GM12878 (cell line): ENCODE measurements around the gene MEIOSIN. TPM values are rescaled to one million over a fixed set of nuclear protein-coding genes. Genes with fewer than 3 reads are reported as not detected.

Source experiments
- ATAC-seq: fragments of 200-7000 bp; cut with Tn5 transposase; 3 replicates; pipeline ENCODE4 v1.9.1; 2020; ENCODE audit warnings: mild to moderate bottlenecking, moderate library complexity
- BruUV-seq: library from RNA; stranded (reverse); fragments of 400-500 nt; replicated peaks from 2 replicates; lab custom pipeline; 2021; lab: Mats Ljungman, UMichigan
- CTCF ChIA-PET: fragments of 300-600 bp; sonication (Branson Sonifier 250); formaldehyde crosslinking; extraction: SDS; loops from one replicate; lab custom pipeline; 2021; ENCODE audit warnings: inconsistent platforms; lab: Yijun Ruan, JAX
- POLR2A ChIA-PET: fragments of 350-600 bp; formaldehyde crosslinking; extraction: SDS; loops from one replicate; lab custom pipeline; 2021; ENCODE audit warnings: inconsistent platforms; lab: Charles Lee
- RAD21 ChIA-PET: fragments of 300-600 bp; sonication (Branson Sonifier 250); formaldehyde crosslinking; loops from one replicate; lab custom pipeline; 2023; ENCODE audit warnings: antibody characterized with exemption; ENCODE audit not compliant: unreplicated experiment; lab: Charles Lee
- SMC1A ChIA-PET: fragments of 300-600 bp; sonication (Branson Sonifier 250); formaldehyde crosslinking; loops from one replicate; lab custom pipeline; 2023; ENCODE audit not compliant: unreplicated experiment, uncharacterized antibody; lab: Charles Lee
- DNase-seq: peaks from one replicate; pipeline ENCODE4 v3.0.0-alpha.2; 2011; ENCODE audit warnings: low read depth, low spot score
- FAIRE-seq: peaks from 3 replicates; lab custom pipeline; 2011; peaks lifted over from hg19 to GRCh38; lab: Jason Lieb, UNC
- H2AFZ ChIP-seq: 2 replicates; pipeline ENCODE4 v1.6.0; 2011; ENCODE audit warnings: low read depth, low read length, control low read depth; ENCODE audit not compliant: control insufficient read depth
- H3K27ac ChIP-seq: 2 replicates; pipeline ENCODE4 v1.5.1; 2011; ENCODE audit warnings: control low read depth; ENCODE audit not compliant: control insufficient read depth, insufficient read depth
- H3K27me3 ChIP-seq, 2 experiments: replicated peaks in 1 of 2; 2 replicates each; pipeline versions ENCODE4 v1.6.0 to v1.6.1; 2011; ENCODE audit warnings: low read length in 1 of 2; ENCODE audit not compliant: control insufficient read depth in 2 of 2, insufficient read depth in 2 of 2
- H3K36me3 ChIP-seq, 2 experiments: 2 replicates each; pipeline ENCODE4 v1.5.1; 2011; ENCODE audit warnings: low read length in 1 of 2; ENCODE audit not compliant: control insufficient read depth in 2 of 2, insufficient read depth in 2 of 2
- H3K4me1 ChIP-seq: 2 replicates; pipeline ENCODE4 v1.6.1; 2011; ENCODE audit warnings: mild to moderate bottlenecking, low read length, moderate library complexity, mixed read lengths; ENCODE audit not compliant: control insufficient read depth, insufficient read depth
- H3K4me2 ChIP-seq: 2 replicates; pipeline ENCODE4 v1.6.0; 2011; ENCODE audit warnings: control low read depth; ENCODE audit not compliant: control insufficient read depth, insufficient read depth
- H3K4me3 ChIP-seq: fragments of 200-600 bp; sonication (generic); 2 replicates; pipeline ENCODE4 v1.5.1; 2016
- H3K79me2 ChIP-seq: 2 replicates; pipeline ENCODE4 v1.6.0; 2011; ENCODE audit warnings: low read length; ENCODE audit not compliant: control insufficient read depth, insufficient read depth
- H3K9ac ChIP-seq: 2 replicates; pipeline ENCODE4 v1.8.0; 2011; ENCODE audit warnings: low read length, control low read depth, mixed read lengths; ENCODE audit not compliant: control insufficient read depth, insufficient read depth
- H3K9me3 ChIP-seq: replicated peaks from 3 replicates; pipeline ENCODE4 v1.5.1; 2011; ENCODE audit warnings: mild to moderate bottlenecking, low read length; ENCODE audit not compliant: control insufficient read depth, insufficient read depth
- H4K20me1 ChIP-seq: 2 replicates; pipeline ENCODE4 v1.6.0; 2011; ENCODE audit not compliant: control insufficient read depth, insufficient read depth
- CREB1 ChIP-seq: IDR thresholded peaks from 2 replicates; pipeline ENCODE4 v1.6.1; 2012; ENCODE audit warnings: low read depth, mild to moderate bottlenecking, inconsistent platforms
- E2F4 ChIP-seq: IDR thresholded peaks from 2 replicates; pipeline ENCODE4 v1.6.1; 2012; ENCODE audit warnings: low read depth, low read length, improper control_type of control experiment
- FOS ChIP-seq: IDR thresholded peaks from 3 replicates; pipeline ENCODE4 v1.6.1; 2011; ENCODE audit warnings: borderline replicate concordance; ENCODE audit not compliant: insufficient read length; ENCODE audit errors: extremely low read depth
- GABPA ChIP-seq: IDR thresholded peaks from 2 replicates; pipeline ENCODE4 v1.6.1; 2014; ENCODE audit warnings: antibody characterized with exemption, low read depth, mild to moderate bottlenecking, inconsistent platforms
- MYB ChIP-seq: fragments of 150-350 bp; IDR thresholded peaks from 2 replicates; pipeline ENCODE4 v1.6.1; 2014; ENCODE audit warnings: mild to moderate bottlenecking, low read depth, low read length, borderline replicate concordance
- PAX5 ChIP-seq: IDR thresholded peaks from 2 replicates; pipeline ENCODE4 v1.6.1; 2011; ENCODE audit warnings: low read depth, low read length, borderline replicate concordance
- SPI1 ChIP-seq: IDR thresholded peaks from 2 replicates; pipeline ENCODE4 v1.6.1; 2011; ENCODE audit warnings: low read depth, mild to moderate bottlenecking, low read length, moderate library complexity, borderline replicate concordance; ENCODE audit not compliant: insufficient read depth
- TCF12 ChIP-seq: IDR thresholded peaks from 2 replicates; pipeline ENCODE4 v1.6.1; 2011; ENCODE audit warnings: low read depth, mild to moderate bottlenecking, low read length
- USF2 ChIP-seq: IDR thresholded peaks from 2 replicates; pipeline ENCODE4 v1.6.1; 2011; ENCODE audit warnings: low read depth, low read length, improper control_type of control experiment, borderline replicate concordance
- ZBTB11 ChIP-seq: fragments of 450-650 bp; formaldehyde crosslinking; IDR thresholded peaks from 2 replicates; pipeline ENCODE4 v1.5.0; 2022; ENCODE audit warnings: mild to moderate bottlenecking, missing genetic modification characterization
- WGBS: methylation state at CpG from one replicate; pipeline ENCODE4 v1.1.6; 2016; ENCODE audit warnings: low lambda C conversion rate; ENCODE audit not compliant: insufficient replicate concordance, insufficient coverage; ENCODE audit errors: missing lambda C conversion rate; 5-methylcytosine and 5-hydroxymethylcytosine counted together
- in situ Hi-C: fragments of 300-500 bp; cut with MboI; formaldehyde crosslinking; loops from 9 replicates; pipeline ENCODE4 v1.14.3; 2018; ENCODE audit warnings: mixed read lengths
- intact Hi-C: fragments of 100-400 bp; cut with micrococcal nuclease; formaldehyde crosslinking; loops from one replicate; pipeline ENCODE4 v1.14.2; 2022; ENCODE audit not compliant: unreplicated experiment
- polyA plus RNA-seq, 11 experiments: library from polyadenylated mRNA; depleted of rRNA in 4 of 11; unstranded in 6 of 11; stranded (reverse) in 5 of 11; fragments of >200 nt; fragmentation: Nextera tagmentation in 4 of 11; fragmentation: Illumina TruSeq in 1 of 11; extraction: Ambion mirVana in 4 of 11; extraction: Trizol in 1 of 11; gene quantifications; 1 replicate in 1 of 11; 2 replicates in 10 of 11; pipeline versions ENCODE4 v1.2.1 to v1.2.3, GENCODE V29; 2011 to 2016; ENCODE audit warnings: inconsistent platforms in 2 of 11, missing spikeins in 2 of 11, low read depth in 1 of 11
- total RNA-seq, 4 experiments: library from RNA; depleted of rRNA in 3 of 4; stranded (reverse); fragments of >200 nt in 3 of 4; fragmentation: Illumina TruSeq in 1 of 4; extraction: Trizol in 1 of 4; gene quantifications; 2 replicates each; pipeline versions ENCODE4 v1.2.1 to v1.2.3, GENCODE V29; 2013 to 2021
- TF ChIP-seq, protein P1 (sequence below): IDR thresholded peaks from 2 replicates; pipeline ENCODE4 v1.6.1; 2011; ENCODE audit warnings: borderline replicate concordance, low read depth, mild to moderate bottlenecking, moderate library complexity, low read length; ENCODE audit not compliant: insufficient read depth, poor library complexity, severe bottlenecking

The MEIOSIN gene
- total and polyA plus RNA-seq, 10 of the 15 experiments (the other 5 are each of a cell fraction or from before 2014, with no cell fraction given), result 0.05 to 0.66 (median 0.14) TPM; not detected in 4

DNA sequence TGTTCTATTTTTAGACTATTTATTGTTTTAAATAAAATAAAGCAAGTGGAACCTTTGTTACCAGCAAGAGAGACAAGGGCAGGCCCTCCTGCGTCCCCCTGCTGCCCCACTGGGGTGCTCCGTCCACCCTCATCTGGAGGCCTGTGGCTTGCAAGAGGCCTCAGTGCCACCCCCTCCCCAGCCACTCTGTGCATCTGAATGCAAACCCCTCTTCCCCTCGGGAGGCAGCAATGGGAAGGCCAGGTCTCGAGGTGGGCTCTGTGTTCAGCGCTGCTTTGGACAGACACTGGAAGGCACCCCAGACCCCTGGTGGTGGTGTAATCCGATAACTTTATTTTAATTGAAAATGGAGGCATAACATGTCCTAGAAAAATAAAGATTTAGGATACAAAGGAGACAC is 31.2 kb downstream of the MEIOSIN start (continued):
- TF ChIP-seq CREB1, result no peak
- TF ChIP-seq E2F4, result no peak
- TF ChIP-seq PAX5, result no peak

DNA sequence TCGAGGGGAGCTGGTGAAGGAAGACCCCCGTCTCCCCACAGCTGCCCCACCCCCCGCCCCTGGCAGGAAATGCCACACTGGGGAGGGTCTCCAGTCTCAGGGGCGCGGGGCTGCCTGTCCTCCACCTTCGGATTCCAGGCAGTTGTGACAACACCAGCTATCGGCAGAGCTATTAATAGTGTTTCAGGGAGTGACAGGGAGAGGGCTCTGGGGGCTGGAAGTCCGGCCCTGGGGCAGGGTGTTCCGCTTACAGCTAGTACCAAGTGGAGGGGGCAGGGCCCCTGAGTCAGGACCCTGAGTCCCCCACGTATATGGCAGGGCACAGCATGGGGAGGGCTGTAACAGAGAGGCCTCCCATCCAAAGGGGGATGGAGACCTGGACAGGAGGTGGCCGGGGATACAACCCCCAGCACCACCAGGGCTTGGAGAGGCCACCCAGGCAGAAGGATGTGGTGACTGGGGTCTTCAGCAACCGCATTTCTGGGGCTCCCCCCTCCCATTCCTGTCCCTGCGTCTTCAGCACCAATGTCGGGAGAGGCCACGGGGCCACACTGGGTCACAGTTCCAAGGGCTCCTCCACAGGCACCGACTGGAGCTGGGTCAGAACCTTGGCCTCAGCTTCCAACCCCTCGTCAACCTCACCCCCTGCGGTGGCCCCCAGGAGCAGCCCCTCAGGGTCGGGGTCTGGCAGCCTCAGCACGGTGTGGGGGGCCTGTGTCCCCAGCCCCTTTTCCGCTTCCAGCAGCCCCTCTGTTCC is 31.9 kb downstream of the MEIOSIN start:
- Histone ChIP-seq H3K9me3 (no peaks in the 10 kb centered on the region), H3K27me3 (no peaks in the 10 kb centered on the region), H4K20me1 (no peaks in the 10 kb centered on the region), H3K9ac (no peak overlapping the region), H3K4me1 (peaks cover 4% of the 10 kb centered on the region), H3K27ac (no peak overlapping the region), H3K4me3 (no peak overlapping the region), H3K4me2 (no peak overlapping the region), H3K79me2 (no peaks in the 10 kb centered on the region; the same call in 1 of the 2 replicates), H2AFZ (no peak overlapping the region), H3K36me3 (no peaks in the 10 kb centered on the region)
- ChIA-PET SMC1A (no interaction called here), RAD21 (no interaction called here), POLR2A (no interaction called here), CTCF (no interaction called here)
- in situ Hi-C loops, result no loop called here
- BruUV-seq, result no TSS peak
- WGBS, result 49% methylated on average over 20 of the region's 21 CpGs
- DNase-seq (no peak), ATAC-seq (no peak), FAIRE-seq (no peak)
- intact Hi-C loops, result loop anchor here (5.0 kb wide), 2 partner anchors 33 to 73 kb away; partner anchors contain the start of genes FBXO46, MEIOSIN, QPCTL and SNRPD2
- TF ChIP-seq TCF12 (no peak), ZBTB11 (no peak), USF2 (no peak), SPI1 (no peak), MYB (no peak), GABPA (no peak), FOS (no peak)
- TF ChIP-seq, protein P1, sequence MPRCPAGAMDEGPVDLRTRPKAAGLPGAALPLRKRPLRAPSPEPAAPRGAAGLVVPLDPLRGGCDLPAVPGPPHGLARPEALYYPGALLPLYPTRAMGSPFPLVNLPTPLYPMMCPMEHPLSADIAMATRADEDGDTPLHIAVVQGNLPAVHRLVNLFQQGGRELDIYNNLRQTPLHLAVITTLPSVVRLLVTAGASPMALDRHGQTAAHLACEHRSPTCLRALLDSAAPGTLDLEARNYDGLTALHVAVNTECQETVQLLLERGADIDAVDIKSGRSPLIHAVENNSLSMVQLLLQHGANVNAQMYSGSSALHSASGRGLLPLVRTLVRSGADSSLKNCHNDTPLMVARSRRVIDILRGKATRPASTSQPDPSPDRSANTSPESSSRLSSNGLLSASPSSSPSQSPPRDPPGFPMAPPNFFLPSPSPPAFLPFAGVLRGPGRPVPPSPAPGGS, result no peak
